Lung microvascular endothelial cell (primary cell): ENCODE data around the gene ARHGAP25. TPM values are rescaled to one million over a fixed set of nuclear protein-coding genes. Genes with fewer than 3 reads are reported as not detected.

Experiments used
- DNase-seq, 2 donors: peaks; one replicate each; pipeline versions ENCODE4 v3.0.0 to v3.0.0-alpha.2; 2010; ENCODE audit warnings: low read depth in 2 of 2
- total RNA-seq: library from RNA; depleted of rRNA; stranded (reverse); fragments of >200 nt; gene quantifications from 2 replicates; pipeline ENCODE4 v1.2.1, GENCODE V29; 2014

Gene ARHGAP25
- total RNA-seq, 1 donor from 2014 or later, result 10.1 TPM

DNA sequence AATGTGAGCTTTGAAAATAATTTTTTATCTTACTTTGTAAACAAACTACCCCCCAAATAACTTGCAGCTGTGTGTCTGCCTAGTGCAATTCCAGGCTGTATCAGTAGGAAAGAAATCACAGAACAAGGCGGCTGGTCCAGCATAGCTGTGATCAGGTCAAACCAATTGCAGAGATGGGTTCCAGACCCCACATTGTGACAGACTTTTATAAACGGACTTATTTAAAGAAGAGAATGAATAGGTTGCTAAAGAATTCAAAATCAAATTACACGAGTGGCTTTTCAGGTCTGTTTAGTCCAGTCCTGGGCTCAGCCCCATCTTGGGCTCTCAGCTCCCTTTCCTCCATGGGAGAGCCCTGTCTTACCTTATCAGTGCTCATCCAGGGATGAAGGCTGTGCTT, 125.5 kb downstream of the ARHGAP25 start:
- no peak for DNase-seq

- DNase-seq, result peak in 1 of 2 donors; percentile 21
Measured at GRCh38 chr2:68861330-68861729, 126.7 kb downstream of the ARHGAP25 start.

DNA sequence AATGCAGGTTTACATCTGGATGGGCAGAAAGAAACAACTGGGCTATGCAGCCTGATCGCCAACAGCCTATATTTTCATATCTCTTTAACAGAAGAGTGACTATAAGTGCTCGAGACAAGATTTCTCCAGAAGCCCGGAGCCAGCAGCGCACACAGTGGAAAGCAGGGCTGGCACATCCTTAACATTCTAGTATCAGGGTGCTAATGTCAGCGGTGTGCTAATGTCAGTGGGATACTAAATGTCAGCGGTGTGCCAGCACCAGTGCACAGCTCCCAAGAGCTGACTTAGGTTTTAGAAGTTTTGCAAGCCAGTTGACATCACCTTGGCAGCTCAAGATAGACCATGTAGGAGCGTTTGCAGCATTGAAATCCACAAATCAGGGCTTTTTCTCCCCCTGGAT, 128.3 kb downstream of the ARHGAP25 start:
- DNase-seq, result no peak

DNA sequence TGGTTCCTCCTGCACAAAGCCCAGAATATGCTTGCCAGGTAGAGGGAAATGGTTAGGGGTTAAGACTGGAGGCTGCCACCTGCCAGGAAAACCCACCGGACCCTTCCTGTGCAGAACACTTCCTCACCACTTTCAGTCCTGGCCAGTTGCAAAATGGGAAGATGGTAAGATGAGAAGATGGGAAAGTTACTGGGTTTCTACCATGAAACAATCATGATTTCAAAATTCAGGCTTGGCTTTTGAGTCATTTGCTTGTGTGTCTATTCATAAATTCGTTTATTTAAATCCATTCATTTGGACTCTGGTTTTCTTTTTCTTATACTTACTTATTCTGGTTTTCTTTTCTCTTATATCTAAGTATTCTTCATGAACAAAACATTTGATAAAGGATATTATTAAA, 129.4 kb downstream of the ARHGAP25 start:
- DNase-seq, result no peak

DNA sequence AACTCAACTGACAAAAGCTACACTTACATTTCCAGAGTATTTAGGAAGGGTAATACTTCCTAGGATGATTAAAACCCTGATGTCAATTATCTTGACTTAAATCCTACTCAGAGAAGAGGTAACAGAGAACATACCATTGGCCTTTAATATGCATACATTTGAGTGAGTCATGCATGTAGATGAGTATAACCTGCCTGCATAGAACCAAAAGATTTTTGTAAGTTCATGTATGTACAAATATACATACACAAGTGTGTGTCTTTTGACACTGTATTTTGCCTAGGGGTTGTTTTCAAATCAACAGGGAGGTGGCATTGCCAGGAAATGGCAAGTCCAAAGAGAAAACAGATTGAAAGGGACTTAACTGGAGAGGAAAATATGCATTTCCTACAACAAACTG, 130.5 kb downstream of the ARHGAP25 start:
- no peak for DNase-seq

- peak; percentile 66 to 95 for DNase-seq
Measured at GRCh38 chr2:68870215-68870614, 135.6 kb downstream of the ARHGAP25 start.

DNA sequence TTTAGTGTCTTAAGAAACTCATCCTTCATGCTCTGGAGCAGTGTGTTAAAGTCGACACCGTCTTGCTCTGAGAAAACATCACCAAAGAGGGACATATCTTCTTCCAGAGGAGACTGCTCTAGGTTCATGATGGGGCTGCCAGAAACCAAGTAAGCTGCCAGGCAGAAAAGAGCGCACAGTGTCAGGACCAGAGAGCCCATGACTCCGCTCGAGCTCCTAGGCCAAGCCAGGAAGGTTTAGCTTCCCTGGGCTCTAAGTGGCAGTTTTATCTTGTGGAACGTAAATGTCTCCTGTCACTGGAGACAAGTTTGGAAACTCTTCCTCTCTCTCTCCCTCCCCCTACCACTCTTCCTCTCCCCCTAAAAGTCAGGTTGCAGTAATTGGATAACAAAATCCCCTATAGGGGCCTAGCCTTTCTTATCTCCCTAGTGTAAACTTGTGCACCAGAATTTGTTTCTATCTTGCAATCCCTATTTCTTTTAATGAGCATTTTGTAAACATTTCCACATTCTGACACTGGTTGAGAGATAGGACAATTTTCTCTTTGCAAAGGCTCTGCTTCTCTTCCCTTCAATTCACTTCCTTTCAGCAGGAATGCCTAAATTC, 136.7 kb downstream of the ARHGAP25 start, which contains the start of gene BMP10:
Gene BMP10 (minus strand): TSS at position 239 of the 606 bp plus-strand sequence. CDS start 39 bp downstream, at position 200.
- DNase-seq, result no peak

Other genes starting within 250 kb of the ARHGAP25 start
- gene PROKR1, start 91.2 kb upstream of the ARHGAP25 start, total RNA-seq, result not detected in 2 replicates
- not detected in 2 replicates for gene BMP10, start 136.6 kb downstream of the ARHGAP25 start, total RNA-seq
- gene GKN2, start 218.1 kb downstream of the ARHGAP25 start, total RNA-seq, result not detected in 2 replicates
- not detected in 2 replicates for gene GKN1, start 239.8 kb downstream of the ARHGAP25 start, total RNA-seq